ENCODE data around the gene LGALS1.
"Not testable (repeated sequence)": the region's sequence is repeated elsewhere in the genome, so short reads cannot be mapped to it uniquely, and the experiment has no call there.

Gene LGALS1

GRCh38 chr22:37692627-37693285 lies 17.3 kb downstream of the LGALS1 start:
- no peak for DNase-seq

- DNase-seq: not testable (repeated sequence)
Measured at GRCh38 chr22:37694131-37694530, 18.7 kb downstream of the LGALS1 start.

- DNase-seq: not testable (repeated sequence)
Measured at GRCh38 chr22:37696260-37696656, 20.8 kb downstream of the LGALS1 start.

- DNase-seq: peak; percentile 91
Measured at GRCh38 chr22:37696657-37697537, 21.5 kb downstream of the LGALS1 start, which contains the start of gene TRIOBP. Gene TRIOBP (plus strand): TSS chr22:37697048. CDS start chr22:37701366, 4,318 bp downstream.

GRCh38 chr22:37697538-37697835 lies 22.1 kb downstream of the LGALS1 start:
- DNase-seq: no peak

GRCh38 chr22:37701141-37701786 lies 25.8 kb downstream of the LGALS1 start:
- DNase-seq: no peak

GRCh38 chr22:37703906-37704305 lies 28.5 kb downstream of the LGALS1 start:
- DNase-seq: no peak

GRCh38 chr22:37704645-37705044 lies 29.2 kb downstream of the LGALS1 start:
- no peak for DNase-seq

- DNase-seq: no peak
Measured at GRCh38 chr22:37705205-37705604, 29.8 kb downstream of the LGALS1 start.

GRCh38 chr22:37708580-37709444 lies 33.4 kb downstream of the LGALS1 start:
- no peak for DNase-seq

GRCh38 chr22:37709445-37709765 lies 34.0 kb downstream of the LGALS1 start:
- no peak for DNase-seq

GRCh38 chr22:37710675-37711074 lies 35.2 kb downstream of the LGALS1 start:
- no peak for DNase-seq

GRCh38 chr22:37711490-37711889 lies 36.1 kb downstream of the LGALS1 start:
- DNase-seq: no peak

- DNase-seq: no peak
Measured at GRCh38 chr22:37713761-37714160, 38.3 kb downstream of the LGALS1 start.

- no peak for DNase-seq
Measured at GRCh38 chr22:37714634-37715033, 39.2 kb downstream of the LGALS1 start.

GRCh38 chr22:37715760-37716159 lies 40.3 kb downstream of the LGALS1 start:
- no peak for DNase-seq

GRCh38 chr22:37716708-37717107 lies 41.3 kb downstream of the LGALS1 start:
- DNase-seq: no peak

GRCh38 chr22:37717235-37717634 lies 41.8 kb downstream of the LGALS1 start:
- not testable (repeated sequence) for DNase-seq

- not testable (repeated sequence) for DNase-seq
Measured at GRCh38 chr22:37717746-37718305, 42.4 kb downstream of the LGALS1 start.

GRCh38 chr22:37725551-37726240 lies 50.3 kb downstream of the LGALS1 start:
- no peak for DNase-seq

GRCh38 chr22:37726241-37726887 lies 50.9 kb downstream of the LGALS1 start:
- DNase-seq: no peak
